ENCODE data around the gene GNPAT.

GRCh38 chr1:231322880-231323530 is 82.0 kb downstream of the GNPAT start:
- TF ChIP-seq POLR2A (IDR thresholded peaks at IDR 0.05; ENCODE audit: low read length) (no peak), GATA1 (IDR thresholded peaks at IDR 0.05; ENCODE audit: low read depth, low read length) (no peak)

Data from erythroblast (primary cell).